Tibial nerve (tissue), 3 donors: ENCODE data around the gene CARNS1.
A peak's percentile ranks its signal among the peaks of the same experiment; 100 is the strongest.

ENCODE experiments used
- CTCF ChIP-seq, 5 experiments: fragments of 200-600 bp in 3 of 5; fragments of 450-650 bp in 2 of 5; sonication (generic) in 3 of 5; IDR thresholded peaks; one replicate each; pipeline ENCODE4 v1.5.1; 2016 to 2019; ENCODE audit warnings: antibody characterized with exemption in 5 of 5, mild to moderate bottlenecking in 3 of 5, moderate library complexity in 2 of 5
- POLR2A ChIP-seq, 2 donors: fragments of 450-650 bp; IDR thresholded peaks; one replicate each; pipeline ENCODE4 v1.6.1; 2017; ENCODE audit warnings: antibody characterized with exemption in 2 of 2, mild to moderate bottlenecking in 2 of 2, moderate library complexity in 2 of 2

GRCh38 chr11:67463680-67464410, 48.4 kb downstream of the CARNS1 start:
- TF ChIP-seq CTCF (IDR thresholded peaks at IDR 0.05) (no peak), POLR2A (IDR thresholded peaks at IDR 0.05) (peak in 1 of 2 donors; percentile 16)
